ENCODE data around the gene CCDC192.

DNA sequence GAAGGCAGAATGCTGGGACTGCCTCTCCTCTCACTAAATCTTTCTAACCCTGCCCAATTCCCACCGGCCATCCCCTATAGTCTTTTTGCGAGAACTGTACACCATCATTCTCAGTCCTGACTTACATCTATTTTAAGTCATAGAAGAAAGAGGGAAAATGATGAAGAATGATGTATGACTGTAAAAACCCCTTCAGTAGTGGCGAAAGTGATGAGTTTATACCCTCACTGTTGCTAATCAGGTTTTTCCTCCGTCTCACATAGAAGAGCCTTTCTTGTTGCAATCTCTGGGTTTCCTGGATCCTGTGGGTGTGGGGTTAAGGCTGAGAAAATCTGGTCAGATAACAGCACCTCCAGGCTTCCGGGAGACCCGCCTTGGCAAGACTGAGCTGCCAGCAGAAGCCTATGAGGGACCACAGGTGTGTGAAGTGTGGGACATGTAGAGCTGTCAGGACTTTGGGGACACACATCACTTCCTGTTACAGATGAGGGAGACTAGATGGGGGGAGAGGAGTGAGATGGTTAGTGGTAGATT, 233.3 kb downstream of the CCDC192 start:
- TF ChIP-seq CTCF (conservative IDR thresholded peaks at IDR 0.05; ENCODE audit: low read depth, low read length) (no peak), EZH2 (IDR thresholded peaks at IDR 0.05; ENCODE audit: borderline replicate concordance, low read depth, low read length, poor library complexity, severe bottlenecking) (no peak)
